GM19455 (cell line): Measurements from ENCODE around the gene IQGAP1.

Experiments
- ATAC-seq: cut with Tn5 transposase; IDR thresholded peaks from one replicate; pipeline ENCODE4 v1.9.1; 2021; ENCODE audit not compliant: unreplicated experiment

Gene IQGAP1

DNA sequence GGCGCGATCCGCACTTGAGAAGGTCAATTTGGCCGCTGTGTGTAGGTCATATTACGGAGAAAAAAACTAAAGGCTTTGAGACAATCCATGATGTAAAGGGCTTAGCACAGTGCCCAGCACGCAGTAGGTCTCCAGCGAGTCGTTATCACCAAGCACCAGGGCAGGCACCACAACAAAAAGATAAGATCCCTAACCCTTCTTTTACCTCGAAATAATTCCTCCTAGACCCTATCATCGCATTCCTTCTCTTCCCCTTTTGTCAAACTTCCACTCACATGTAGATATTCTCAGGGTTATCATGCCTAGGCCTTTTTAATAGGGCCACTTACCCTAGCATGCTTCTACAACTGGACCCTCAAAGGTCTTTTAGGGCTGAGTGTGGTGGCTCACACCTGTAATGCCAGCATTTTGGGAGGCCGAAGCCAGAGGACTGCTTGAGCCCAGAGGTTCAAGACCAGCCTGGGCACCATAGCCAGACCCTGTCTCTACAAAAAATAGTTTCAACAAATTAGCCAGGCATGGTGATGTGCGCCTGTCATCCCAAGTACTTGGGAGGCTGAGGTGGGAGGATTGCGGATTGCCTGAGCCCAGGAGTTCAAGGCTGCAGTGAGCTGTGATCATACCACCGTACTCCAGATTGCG is 22.5 kb upstream of the IQGAP1 start:
- no peak for ATAC-seq

DNA sequence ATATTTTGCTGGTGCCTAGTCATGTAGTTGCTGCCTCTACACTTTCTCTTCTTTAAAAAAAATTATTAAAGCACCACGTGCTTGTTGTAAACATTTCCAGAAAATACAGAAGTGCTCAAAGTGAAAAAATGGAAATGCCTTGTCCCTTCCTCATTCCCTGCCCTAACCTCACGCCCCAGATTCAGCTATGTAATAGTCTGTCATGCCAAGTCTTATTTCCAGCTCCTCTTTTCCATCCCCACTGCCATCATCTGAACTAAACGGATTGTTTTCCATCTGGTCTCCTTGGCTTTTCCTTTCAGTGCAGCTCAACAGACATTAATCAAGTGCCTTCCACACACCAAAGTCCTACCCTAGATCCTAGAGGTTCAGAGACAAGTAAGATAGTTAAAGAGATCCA is 20.5 kb upstream of the IQGAP1 start:
- ATAC-seq: no peak

DNA sequence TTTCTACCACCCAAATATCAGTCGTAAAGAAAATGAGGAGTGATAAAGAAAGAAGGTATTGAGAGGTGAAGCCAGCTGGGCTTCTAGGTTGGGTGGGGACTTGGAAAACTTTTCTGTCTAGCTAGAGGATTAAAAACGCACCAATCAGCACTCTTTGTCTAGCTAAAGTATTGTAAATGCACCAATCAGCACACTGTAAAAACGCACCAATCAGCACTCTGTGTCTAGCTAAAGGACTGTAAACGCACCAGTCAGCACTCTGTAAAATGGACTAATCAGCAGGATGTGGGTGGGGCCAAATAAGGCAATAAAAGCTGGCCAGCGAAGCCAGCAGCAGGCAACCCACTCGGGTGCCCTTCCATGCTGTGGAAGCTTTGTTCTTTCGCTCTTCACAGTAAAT is 13.0 kb upstream of the IQGAP1 start:
- no peak for ATAC-seq

DNA sequence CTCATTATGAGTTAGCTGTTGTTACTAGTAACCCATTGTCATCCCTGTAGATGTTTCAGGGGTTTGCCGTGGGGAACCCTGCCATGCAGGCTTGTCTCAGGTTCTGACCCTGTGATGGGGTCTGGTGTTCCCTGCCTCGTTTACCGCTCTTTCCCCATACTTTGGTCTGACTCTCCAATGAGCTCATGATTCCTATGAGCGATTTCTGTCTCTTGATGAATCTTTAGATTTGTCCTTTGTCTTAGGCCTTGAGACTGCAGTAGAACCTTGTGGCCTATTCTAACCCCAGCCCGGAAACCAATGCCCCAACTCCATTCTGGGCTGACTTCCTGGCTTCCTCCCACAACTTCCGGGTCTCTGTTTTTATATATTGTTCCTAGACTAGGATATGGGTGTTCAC is 11.3 kb upstream of the IQGAP1 start:
- no peak for ATAC-seq

DNA sequence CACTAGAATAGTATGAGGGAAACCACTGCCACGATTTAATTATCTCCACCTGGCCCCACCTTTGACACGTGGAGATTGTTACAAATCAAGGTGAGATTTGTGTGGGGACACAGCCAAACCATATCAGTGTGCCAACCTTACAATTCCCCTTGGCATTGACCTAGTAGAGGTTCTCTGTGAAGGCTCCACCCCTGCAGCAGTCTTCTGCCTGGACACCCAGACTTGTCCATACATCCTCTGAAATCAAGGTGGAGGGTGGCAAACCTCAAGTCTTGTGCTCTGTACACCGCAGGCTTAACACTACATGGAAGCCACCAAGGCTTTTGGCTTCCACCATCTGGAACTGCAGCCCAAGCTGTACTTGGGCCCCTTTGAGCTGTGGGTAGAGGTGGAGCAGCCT is 8.8 kb upstream of the IQGAP1 start:
- no peak for ATAC-seq

DNA sequence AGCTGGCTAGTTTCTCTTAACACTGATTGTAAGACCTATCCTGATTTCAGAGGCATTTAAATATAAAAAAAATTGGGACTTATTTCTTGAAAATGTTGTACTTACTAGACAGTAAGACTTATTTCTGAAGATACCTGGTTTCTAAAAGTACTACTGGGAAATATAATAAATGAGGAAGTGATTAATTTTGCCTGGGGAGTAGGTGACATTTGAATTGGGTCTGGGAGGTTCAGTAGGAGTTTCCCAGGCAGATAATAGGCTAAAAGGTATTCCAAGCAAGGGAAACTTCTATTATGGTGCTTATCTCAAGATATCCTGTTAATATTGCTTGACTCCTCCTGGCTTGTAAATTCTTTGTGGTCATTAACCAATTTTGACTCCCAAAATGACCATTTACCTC is 6.5 kb upstream of the IQGAP1 start:
- no peak for ATAC-seq

DNA sequence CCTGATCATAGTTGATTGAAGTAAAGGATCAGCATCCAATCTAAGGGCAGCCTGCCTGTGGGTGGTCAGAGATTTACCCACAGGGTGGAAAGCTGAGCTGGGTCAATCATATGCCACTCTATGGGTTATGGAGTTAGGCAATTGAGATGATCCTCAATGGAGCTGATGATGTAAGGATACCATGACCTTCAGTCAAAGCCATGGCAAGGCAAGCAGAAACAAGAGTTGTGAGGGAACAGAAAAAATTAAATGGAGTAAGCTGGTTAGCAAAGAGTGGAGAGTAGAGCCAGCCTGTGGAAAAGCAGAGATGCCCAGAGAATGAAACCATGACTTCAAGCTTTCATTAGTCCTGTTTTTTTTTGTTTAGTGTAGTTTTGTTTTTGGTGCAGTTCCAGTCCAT is 5.7 kb upstream of the IQGAP1 start:
- no peak for ATAC-seq

DNA sequence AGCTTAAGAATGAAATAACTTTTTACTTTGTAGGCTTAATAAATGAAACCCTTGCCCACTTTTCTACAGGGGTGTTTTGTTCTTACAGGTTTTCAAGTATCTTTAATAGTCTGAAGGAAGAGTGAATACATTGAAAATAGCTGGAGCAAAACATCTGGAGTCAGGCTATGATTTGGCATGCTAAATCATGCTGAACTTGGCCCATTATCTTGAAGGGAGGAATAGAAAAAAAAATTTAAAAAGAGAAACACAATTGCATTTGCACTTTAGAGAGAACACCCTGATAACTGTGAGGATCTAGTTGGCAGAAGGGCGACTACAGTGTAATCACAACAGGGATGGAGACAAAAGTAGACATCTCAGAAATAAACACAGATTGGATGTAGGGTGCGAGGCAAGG is 1.8 kb upstream of the IQGAP1 start:
- ATAC-seq: no peak

DNA sequence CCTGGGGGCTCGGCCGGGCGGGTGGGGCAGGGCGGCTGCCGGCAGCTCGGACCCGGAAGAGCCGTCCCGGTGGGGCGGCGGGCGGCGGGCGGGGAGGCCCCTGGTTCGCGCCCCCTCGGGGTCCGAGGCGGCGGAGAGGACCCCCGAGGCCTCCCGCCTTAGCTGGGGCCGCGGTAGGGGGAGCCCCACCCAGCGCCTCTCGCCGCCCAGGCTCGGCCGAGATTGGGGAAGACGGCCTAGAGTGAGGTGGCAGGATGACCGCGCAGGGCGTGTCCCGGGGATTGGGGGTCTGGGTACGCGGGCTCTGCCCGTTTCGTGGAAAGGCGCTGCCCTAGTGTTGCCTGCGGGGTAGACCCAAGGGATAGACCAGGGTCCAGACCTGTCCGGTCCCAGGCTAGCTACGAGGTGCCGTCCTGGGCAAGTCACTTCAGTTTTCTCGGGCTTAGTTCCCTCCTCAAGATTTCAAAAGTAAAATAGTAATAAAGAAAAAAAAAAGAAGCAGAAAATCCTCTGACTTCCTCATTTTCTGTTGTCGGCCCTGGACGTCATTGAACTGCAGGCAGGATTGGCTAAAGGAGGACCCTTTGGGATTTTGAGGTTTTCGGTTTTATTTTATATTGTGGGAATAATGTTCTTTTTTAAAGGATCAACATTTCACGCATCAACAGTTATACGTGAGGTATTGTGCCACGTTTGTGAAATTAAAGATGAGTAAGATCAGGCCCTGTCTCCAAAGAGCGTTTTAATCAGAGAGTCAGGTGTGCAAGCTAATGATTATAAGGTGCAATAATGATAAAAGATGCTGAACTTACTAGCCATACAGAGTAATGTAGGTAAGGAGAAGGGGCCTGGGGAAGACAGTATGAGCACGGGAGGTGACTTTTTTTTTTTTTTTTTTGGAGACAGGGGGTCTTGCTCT is 679 bp downstream of the IQGAP1 start:
- peak; percentile 57 for ATAC-seq

DNA sequence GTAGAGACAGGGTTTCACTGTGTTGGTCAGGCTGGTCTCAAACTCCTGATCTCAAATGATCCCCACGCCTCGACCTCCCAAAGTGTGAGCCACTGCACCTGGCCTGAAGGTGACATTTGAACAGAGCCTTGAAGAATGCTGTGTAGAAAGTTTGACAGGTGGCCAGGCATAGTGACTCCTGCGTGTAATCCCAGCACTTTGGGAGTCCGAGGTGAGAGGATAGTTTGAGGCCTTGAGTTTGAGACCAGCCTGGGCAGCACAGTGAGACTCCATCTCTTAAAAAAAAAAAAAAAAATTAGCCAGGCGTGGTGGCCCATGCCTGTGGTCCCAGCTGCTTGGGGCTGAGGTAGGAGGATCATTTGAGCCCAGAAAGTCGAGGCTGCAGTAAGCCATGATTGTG is 1.5 kb downstream of the IQGAP1 start:
- no peak for ATAC-seq

DNA sequence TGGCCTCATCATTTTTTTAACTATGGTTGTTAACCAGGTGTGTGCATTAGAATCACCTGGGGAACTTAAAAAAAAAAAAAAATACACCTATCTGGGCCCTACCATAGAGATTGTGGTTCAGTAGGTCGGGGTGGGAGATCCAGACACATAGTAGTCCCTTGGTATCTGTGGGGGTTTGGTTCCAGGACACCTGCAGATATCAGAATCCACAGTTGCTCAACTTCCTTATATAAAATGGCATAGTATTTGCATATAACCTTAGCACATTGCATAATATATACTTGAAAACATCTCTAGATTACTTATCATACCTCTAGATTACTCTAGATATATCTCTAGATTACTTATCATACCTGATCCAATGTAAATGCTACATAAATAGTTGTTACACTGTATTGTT is 5.0 kb downstream of the IQGAP1 start:
- ATAC-seq: no peak

DNA sequence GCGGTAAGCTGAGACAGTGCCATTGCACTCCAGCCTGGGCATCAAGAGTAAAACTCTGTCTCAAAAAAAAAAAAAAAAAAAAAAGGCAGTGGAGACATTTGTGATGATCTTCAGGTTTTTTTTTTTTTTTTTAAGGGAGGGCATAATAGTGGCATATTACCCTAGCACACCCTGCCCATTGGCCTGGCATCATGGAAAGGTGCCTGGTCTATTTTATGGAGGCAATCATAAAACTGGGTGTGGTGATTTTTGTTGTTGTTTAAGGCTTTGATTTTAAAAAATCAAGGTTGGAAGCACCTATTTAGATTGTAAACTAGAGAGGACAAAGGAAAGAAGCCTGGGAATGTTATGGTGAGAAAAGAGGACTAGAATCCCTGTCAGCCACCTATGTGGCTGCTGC is 6.0 kb downstream of the IQGAP1 start:
- no peak for ATAC-seq

DNA sequence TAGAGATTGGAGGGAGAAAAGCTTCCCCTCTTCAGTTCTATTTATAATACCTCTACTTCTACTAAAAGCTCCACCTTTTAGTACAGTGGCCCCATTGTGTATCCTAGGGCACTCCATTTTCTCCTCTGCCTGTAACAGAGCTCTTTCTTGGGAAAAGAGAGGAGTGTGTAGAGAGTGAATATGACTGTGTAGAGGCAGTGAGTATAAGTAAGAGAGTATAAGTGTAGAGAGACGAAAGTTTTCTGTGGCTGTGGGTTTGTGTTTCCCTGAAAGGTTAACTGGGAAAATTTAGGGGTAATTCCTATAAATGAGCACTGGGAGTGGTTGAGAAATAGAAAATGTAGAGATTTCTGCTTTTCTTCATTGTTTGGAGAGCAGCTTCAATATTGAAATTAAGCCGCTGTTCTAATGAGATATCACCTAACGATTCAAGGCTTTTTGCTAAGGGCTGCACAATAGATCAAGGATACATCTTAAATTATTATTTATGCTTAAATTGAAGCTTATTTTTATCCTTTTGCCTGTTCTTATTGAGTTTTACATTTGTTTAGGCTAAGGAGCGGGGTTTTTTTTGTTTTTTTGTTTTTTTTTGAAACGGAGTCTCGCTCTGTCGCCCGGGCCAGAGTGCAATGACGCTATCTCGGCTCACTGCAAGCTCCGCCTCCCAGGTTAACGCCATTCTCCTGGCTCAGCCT is 6.9 kb downstream of the IQGAP1 start:
- ATAC-seq: no peak

DNA sequence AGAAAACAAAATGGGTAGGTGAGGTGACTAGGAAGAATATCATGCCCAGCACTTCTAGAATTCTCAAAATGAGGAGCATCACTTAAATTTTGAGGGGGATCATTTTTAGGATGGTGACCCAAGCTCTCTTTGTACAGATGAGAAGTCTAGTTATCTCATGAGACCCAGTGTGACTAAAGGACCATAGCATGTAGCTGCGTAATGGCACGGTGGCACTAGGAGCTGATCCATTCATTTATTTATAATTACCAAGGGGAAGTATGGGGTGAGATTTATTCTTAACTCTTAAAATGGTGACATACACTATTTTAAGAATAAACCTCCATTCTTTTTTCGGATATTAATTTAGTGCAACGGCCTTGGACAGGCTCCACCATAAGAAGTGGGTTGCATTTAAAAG is 8.3 kb downstream of the IQGAP1 start:
- ATAC-seq: no peak

DNA sequence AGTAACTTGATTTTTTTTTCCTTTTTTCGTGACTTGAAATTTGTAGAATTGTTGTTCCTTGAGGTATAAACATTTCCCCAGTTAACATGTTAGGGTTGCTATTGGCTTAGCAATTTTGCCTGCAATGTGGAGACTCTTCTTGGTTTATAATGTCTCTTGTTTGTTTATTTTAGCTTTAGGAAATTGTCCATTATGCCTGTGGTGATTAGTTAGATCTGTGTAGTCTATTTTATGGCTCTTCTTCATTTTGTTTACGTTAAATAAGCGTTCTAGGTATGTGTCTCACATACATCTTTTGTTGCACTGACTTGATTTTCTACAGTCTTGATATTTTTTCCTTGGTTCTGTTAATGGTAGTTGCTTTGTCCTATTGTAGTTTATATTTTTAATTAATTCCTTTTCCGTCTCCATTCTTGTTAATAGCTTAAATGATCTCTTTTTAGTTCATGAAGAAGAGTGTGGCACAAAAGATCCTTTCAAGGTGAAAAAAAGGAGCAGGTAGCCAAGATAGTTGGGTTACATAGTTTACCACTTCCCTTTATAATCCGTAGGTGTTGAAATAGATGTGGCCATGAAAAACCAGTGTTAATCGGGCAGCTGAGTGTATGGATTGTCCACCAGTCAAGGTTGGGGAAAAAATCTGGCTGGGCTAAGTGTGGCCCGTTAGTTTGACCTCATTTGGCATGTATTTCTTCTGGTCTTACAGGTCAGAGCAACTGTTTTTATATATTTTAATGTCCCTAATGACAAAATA is 12.1 kb downstream of the IQGAP1 start:
- ATAC-seq: peak; percentile 10

DNA sequence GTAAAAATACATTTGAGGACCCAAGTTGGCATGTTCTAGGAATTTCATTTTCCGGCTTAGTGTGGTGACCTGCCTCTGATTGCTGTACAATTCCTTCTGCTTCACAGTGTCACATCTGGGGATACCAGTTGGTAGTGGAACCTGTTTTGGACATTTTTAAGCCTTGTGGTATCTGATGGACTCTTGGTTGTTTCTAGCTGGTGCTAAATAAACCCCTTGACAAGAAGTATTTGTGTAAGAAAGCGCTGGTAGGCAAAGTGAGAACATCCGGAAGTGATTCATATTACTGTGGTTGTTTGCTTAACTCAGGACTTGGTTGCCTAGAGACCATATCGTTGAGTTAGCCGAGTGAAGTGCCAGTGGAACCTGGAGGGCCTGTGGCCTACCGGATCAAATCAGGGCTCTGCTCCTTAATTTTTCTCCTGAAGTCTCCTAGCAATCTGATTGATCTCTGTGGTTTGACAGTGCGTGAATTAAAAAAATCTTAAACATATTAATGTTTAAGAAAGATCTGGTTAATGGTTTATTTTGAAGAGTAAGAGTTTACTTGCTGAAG is 12.8 kb downstream of the IQGAP1 start:
- peak; percentile 96 for ATAC-seq

DNA sequence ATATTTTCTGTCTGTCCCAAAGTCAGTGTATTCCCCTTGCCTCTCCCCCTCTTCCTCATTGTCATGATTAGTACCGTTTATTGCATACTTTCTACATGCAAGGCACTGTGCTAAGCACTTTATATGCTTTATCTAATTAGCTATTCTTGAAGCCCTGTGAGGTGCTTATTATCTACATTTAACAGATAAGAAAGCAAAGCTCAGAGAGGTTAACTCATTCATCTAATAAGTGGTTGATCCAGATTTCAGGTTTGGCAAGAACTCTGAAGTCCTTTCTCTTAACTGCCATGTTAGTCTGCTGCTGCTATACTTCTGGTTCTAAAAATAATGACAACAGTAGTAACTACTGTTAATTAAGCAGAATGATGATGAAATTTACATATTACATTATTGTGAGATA is 13.5 kb downstream of the IQGAP1 start:
- ATAC-seq: no peak

DNA sequence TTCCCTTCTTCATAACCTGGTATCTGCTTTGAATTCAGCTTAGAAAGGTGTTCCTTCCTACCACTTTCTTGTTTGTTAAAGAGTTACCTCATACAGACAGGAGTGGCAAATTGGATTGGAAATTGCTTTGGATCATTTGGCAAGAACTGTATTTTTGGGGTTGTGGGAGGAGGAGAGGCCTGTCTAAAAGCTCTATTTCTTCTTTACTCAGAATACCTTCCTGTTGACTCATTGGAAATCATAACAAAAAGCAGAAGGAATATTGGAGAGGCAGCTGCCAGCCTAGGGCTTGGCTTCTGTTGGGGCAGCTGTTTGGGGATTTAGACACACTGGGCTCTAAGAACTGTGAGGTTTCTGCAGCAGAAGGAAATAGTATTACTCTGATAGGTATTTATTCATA is 14.2 kb downstream of the IQGAP1 start:
- no peak for ATAC-seq

DNA sequence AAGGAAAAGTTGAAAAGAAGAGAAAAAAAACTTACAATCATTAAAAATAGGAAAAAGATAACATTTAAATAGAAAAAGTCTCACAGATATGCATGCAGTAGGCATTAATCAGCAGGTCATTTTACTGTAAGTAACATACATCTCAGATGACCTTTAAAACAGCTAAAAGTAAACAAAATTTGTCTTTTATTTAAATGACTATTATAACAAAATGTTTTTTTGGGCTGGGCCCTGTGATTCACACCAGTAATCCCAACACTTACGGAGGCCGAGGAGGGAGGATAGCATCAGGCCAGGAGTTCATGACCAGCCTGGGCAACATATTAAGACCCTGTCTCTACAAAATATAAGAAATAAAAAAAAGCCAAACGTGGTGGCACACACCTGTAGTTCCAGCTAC is 14.7 kb downstream of the IQGAP1 start:
- no peak for ATAC-seq

DNA sequence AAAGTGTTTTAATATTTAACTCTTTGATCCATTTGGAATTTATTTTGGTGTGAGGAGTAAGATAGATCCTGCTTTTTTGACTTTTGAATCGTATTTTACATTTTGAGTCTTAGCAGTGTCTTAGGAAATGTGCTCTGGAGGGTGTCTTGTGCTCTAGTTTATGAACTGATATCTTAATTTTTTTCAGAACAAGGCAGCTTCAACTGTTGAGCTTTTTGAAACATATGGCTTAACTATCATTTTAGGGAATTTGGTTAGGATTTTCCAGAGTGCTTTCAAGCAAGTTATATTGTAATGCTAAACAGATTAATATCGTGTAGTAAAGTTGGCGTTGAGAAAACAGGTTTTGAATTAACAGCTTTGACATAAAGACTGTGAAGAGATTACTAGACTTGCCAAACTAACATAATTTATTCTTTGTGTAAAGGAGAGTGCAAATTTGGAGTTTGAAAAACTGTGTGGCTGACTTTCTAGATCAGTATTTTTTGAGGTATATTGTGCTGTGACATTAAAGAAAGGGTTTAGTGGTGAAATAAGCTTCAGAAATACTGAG is 17.1 kb downstream of the IQGAP1 start:
- no peak for ATAC-seq

DNA sequence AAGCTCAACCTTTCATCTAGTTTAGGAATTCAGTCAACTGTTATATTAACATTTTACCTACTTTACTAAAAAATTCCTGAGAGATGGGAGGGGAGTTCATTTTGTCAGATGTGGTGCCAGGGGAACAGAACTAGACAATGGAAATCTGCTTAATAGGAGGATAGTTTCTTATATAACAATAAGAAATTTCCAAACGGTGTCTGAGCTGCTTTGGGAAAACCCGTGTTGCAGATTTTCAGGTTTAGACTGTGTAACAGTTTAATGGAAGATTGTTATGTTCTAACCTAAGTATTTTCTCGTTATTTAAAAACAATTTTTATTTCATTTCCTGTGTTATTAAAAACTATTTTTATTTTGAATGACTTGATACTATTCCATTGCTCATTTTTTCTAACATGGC is 19.3 kb downstream of the IQGAP1 start:
- ATAC-seq: no peak
